Ovary (tissue), 9 donors: ENCODE data around the gene ELL2. TPM values are rescaled to one million over a fixed set of nuclear protein-coding genes. Genes with fewer than 3 reads are reported as not detected.

Source experiments
- DNase-seq, 5 donors: peaks; one replicate each; pipeline ENCODE4 v3.0.0-alpha.2; 2019 to 2020
- H3K27ac ChIP-seq, 2 donors: fragments of 200-600 bp; one replicate each; pipeline versions ENCODE4 v1.5.1 to v1.8.0; 2019 to 2022
- H3K27me3 ChIP-seq: fragments of 200-600 bp; one replicate; pipeline ENCODE4 v1.8.0; 2022
- H3K36me3 ChIP-seq: fragments of 200-600 bp; sonication (generic); one replicate; pipeline ENCODE4 v1.5.1; 2019
- H3K4me1 ChIP-seq: one replicate; pipeline ENCODE4 v1.8.1; 2013; ENCODE audit warnings: mild to moderate bottlenecking, moderate library complexity; ENCODE audit not compliant: insufficient read depth
- H3K4me3 ChIP-seq: fragments of 200-600 bp; sonication (generic); one replicate; pipeline ENCODE4 v1.5.1; 2017
- H3K9me3 ChIP-seq, 2 donors: fragments of 200-600 bp in 1 of 2; sonication (generic) in 1 of 2; one replicate each; pipeline versions ENCODE4 v1.5.1 to v1.8.1; 2013 to 2019; ENCODE audit warnings: mild to moderate bottlenecking in 1 of 2, moderate library complexity in 1 of 2
- CTCF ChIP-seq, 3 donors: fragments of 450-650 bp in 2 of 3; fragments of 200-600 bp in 1 of 3; IDR thresholded peaks; one replicate each; pipeline versions ENCODE4 v1.5.1 to v1.8.0; 2016 to 2022; ENCODE audit warnings: antibody characterized with exemption in 3 of 3, mild to moderate bottlenecking in 1 of 3
- EP300 ChIP-seq: sonication (generic); formaldehyde crosslinking; IDR thresholded peaks from one replicate; pipeline ENCODE4 v1.6.1; 2017; ENCODE audit warnings: antibody characterized with exemption
- POLR2A ChIP-seq: fragments of 450-650 bp; IDR thresholded peaks from one replicate; pipeline ENCODE4 v1.6.1; 2017; ENCODE audit warnings: antibody characterized with exemption, mild to moderate bottlenecking, moderate library complexity
- WGBS, 3 donors: extraction: QIAGEN DNeasy Blood & Tissue Kit in 1 of 3; methylation state at CpG; one replicate each; pipeline versions ENCODE4 v1.1.5 to v1.1.7; 2013 to 2017; 5-methylcytosine and 5-hydroxymethylcytosine counted together
- intact Hi-C, 4 donors: fragments of 100-400 bp; cut with DNase I; formaldehyde crosslinking; loops; one replicate each; pipeline versions ENCODE4 v1.11.0 to v1.15.1; 2022 to 2023
- polyA plus RNA-seq, 2 donors: library from polyadenylated mRNA; stranded (reverse); fragments of 200-250 nt in 1 of 2; fragments of 350-450 nt in 1 of 2; fragmentation: Illumina TruSeq in 1 of 2; extraction: RNeasy Lipid Tissue Mini Kit (QIAGEN cat#74804) in 1 of 2; gene quantifications; one replicate each; pipeline ENCODE4 v1.2.3, GENCODE V29; 2013 to 2014
- total RNA-seq, 7 donors: library from RNA; depleted of rRNA in 2 of 7; stranded (reverse); fragments of >200 nt in 2 of 7; fragmentation: NEBNext Ultra II Directional in 3 of 7; extraction: Animal tissue kit (Norgen Biotek cat#: 25700) in 3 of 7; gene quantifications; one replicate each; pipeline versions ENCODE4 v1.1.0 to v1.2.4, GENCODE V29; 2016 to 2023
- donor health status: DM: no; HTN: no; CAD: no; lungs with moderate emphysema.
- donor health status: DM: no; HTN: no; CAD: no.
- donor health status: Bipolar disorder and iron deficiency.
- donor health status: DM: yes; HTN: yes; CAD: no.
- donor health status: DM: no; HTN: no; CAD: no.
- donor health status: DM: yes; HTN: yes; CAD: no.

The ELL2 gene
- total and polyA plus RNA-seq, 9 donors = 7.2 to 73.2 (median 25.1) TPM

GRCh38 chr5:95988877-95989276 lies 27.2 kb upstream of the ELL2 start:
- Histone ChIP-seq H3K27ac (no peak overlapping the region), H3K4me1 (no peaks in the 10 kb centered on the region), H3K36me3 (no peaks in the 10 kb centered on the region), H3K4me3 (no peak overlapping the region), H3K27me3 (no peaks in the 10 kb centered on the region), H3K9me3 (no peaks in the 10 kb centered on the region)
- no peak for DNase-seq
- TF ChIP-seq EP300 = no peak
- TF ChIP-seq CTCF (IDR thresholded peaks at IDR 0.05) = no peak
- no peak for TF ChIP-seq POLR2A
- intact Hi-C loops = no loop called here
- WGBS, 3 donors = 14 to 36% (median 22%) methylated on average over 3 of the region's 3 CpGs

GRCh38 chr5:95988094-95988493 lies 26.4 kb upstream of the ELL2 start:
- no peak overlapping the region for H3K4me3 ChIP-seq
- H3K27ac ChIP-seq = no peak overlapping the region
- TF ChIP-seq EP300 = no peak
- TF ChIP-seq POLR2A = no peak
- TF ChIP-seq CTCF (IDR thresholded peaks at IDR 0.05) = no peak
- H3K4me1 ChIP-seq = no peaks in the 10 kb centered on the region
- 96 to 97% (median 96%) methylated on average over 4 of the region's 4 CpGs for WGBS, 3 donors
- H3K9me3 ChIP-seq = no peaks in the 10 kb centered on the region
- no peaks in the 10 kb centered on the region for H3K27me3 ChIP-seq
- intact Hi-C loops = no loop called here
- DNase-seq = no peak
- no peaks in the 10 kb centered on the region for H3K36me3 ChIP-seq

- intact Hi-C loops = no loop called here
Measured at GRCh38 chr5:95986937-95987520, 25.4 kb upstream of the ELL2 start.

GRCh38 chr5:95986001-95986400 lies 24.4 kb upstream of the ELL2 start:
- 54 to 64% (median 60%) methylated on average over 2 of the region's 2 CpGs for WGBS, 3 donors
- no peaks in the 10 kb centered on the region for H3K36me3 ChIP-seq
- no peaks in the 10 kb centered on the region for H3K9me3 ChIP-seq
- H3K27me3 ChIP-seq = no peaks in the 10 kb centered on the region
- no peak for DNase-seq
- no peak overlapping the region for H3K27ac ChIP-seq
- intact Hi-C loops = no loop called here
- no peak for TF ChIP-seq EP300
- no peak for TF ChIP-seq CTCF (IDR thresholded peaks at IDR 0.05)
- no peak for TF ChIP-seq POLR2A
- no peak overlapping the region for H3K4me3 ChIP-seq
- H3K4me1 ChIP-seq = no peaks in the 10 kb centered on the region

More at GRCh38 chr5:95986937-95987520, 25.4 kb upstream of the ELL2 start:
- no peaks in the 10 kb centered on the region for H3K9me3 ChIP-seq
- WGBS, 3 donors = 95 to 98% (median 96%) methylated on average over 5 of the region's 5 CpGs
- DNase-seq = no peak
- H3K27ac ChIP-seq = no peak overlapping the region
- no peaks in the 10 kb centered on the region for H3K4me1 ChIP-seq
- TF ChIP-seq EP300 (no peak), CTCF (IDR thresholded peaks at IDR 0.05) (no peak), POLR2A (no peak)
- no peaks in the 10 kb centered on the region for H3K36me3 ChIP-seq
- no peak overlapping the region for H3K4me3 ChIP-seq
- H3K27me3 ChIP-seq = no peaks in the 10 kb centered on the region
